ENCODE measurements around the gene PRPF8. TPM values are rescaled to one million over a fixed set of nuclear protein-coding genes. Genes with fewer than 3 reads are reported as not detected.

The PRPF8 gene
- total and polyA plus RNA-seq, 10 of the 15 experiments (the other 5 are each of a cell fraction or from before 2014, with no cell fraction given): 77.2 to 337 (median 162) TPM

DNA sequence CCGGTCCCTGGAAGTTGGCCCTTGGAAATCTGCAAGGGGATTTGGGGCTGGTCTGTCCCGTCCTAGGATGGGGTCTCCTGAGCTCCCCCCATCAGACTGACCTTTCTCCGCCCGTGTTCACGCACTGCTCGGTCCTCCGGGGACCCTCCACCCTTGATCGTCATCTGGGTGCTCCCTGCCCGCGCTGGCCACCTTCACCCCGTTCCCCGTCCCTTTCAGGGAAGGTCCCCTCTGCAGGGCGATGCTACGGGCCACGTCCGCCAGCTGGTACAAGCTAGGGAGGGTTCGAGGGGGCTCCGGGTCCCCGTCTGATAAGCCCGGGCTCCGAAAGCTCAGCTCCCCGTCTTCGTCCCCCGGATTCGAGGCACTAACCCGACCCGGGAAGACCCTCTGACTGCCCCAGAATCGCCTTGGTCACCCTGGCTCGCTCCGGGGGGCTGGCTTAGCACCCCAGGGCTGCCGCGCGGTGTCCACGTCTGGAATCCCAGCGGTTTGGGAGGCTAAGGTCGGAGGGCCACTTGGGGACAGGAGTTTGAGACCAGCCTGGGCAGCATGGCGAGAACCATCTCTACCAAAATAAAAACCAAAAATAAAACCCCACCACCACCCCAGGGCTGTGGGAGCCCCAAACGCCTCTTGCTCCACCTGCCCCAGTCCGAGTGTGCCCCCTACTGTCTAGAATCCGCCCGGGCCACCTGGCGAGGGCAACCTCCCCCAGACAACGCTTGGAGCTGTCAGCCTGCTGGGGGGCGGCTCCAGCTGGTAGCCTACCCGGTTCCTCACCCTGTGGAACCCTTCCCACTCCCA is 55.0 kb downstream of the PRPF8 start (continued):
- TF ChIP-seq CUX1 (IDR thresholded peaks at IDR 0.05; ENCODE audit: insufficient replicate concordance, low read depth, low read length) (no peak), SMC3 (IDR thresholded peaks at IDR 0.05; ENCODE audit: borderline replicate concordance, low read length) (peak; percentile 85), CHD4 (IDR thresholded peaks at IDR 0.05) (no peak), POLR2A (IDR thresholded peaks at IDR 0.05; ENCODE audit: low read depth, low read length) (no peak; the same call in 1 of the 2 replicates), EZH2 (IDR thresholded peaks at IDR 0.05; ENCODE audit: borderline replicate concordance, control insufficient read depth, low read depth, low read length) (no peak), SUZ12 (IDR thresholded peaks at IDR 0.05; ENCODE audit: unreplicated experiment) (no peak), SIX5 (IDR thresholded peaks at IDR 0.05; ENCODE audit: low read depth, low read length, severe bottlenecking) (no peak), TCF3 (IDR thresholded peaks at IDR 0.05; ENCODE audit: borderline replicate concordance, insufficient read depth, low read depth, low read length) (peak; percentile 96), RCOR1 (conservative IDR thresholded peaks at IDR 0.05; ENCODE audit: low read depth, low read length) (0 out of 2 replicates have a peak, but pooled peaks have one; percentile 42), YY1 (IDR thresholded peaks at IDR 0.05; ENCODE audit: low read depth, low read length) (peak; percentile 60; the same call in 1 of the 2 replicates), CREM (IDR thresholded peaks at IDR 0.05; ENCODE audit: low read depth) (no peak), ZSCAN29 (IDR thresholded peaks at IDR 0.05) (no peak), JUNB (IDR thresholded peaks at IDR 0.05) (no peak), MTA3 (IDR thresholded peaks at IDR 0.05; ENCODE audit: borderline replicate concordance, low read length) (no peak), POU2F2 (IDR thresholded peaks at IDR 0.05; ENCODE audit: borderline replicate concordance, low read depth, low read length) (0 out of 3 replicates have a peak, but pooled peaks have one; percentile 33), NFIC (IDR thresholded peaks at IDR 0.05; ENCODE audit: low read depth, low read length) (no peak), TAF1 (IDR thresholded peaks at IDR 0.05; ENCODE audit: borderline replicate concordance, low read depth, low read length) (no peak), MLLT1 (IDR thresholded peaks at IDR 0.05) (0 out of 2 replicates have a peak, but pooled peaks have one; percentile 57)
- TF ChIP-seq, protein P1, sequence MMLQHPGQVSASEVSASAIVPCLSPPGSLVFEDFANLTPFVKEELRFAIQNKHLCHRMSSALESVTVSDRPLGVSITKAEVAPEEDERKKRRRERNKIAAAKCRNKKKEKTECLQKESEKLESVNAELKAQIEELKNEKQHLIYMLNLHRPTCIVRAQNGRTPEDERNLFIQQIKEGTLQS (IDR thresholded peaks at IDR 0.05; ENCODE audit: borderline replicate concordance, extremely low read depth, low read depth, low read length): no peak
- TF ChIP-seq, protein P2, sequence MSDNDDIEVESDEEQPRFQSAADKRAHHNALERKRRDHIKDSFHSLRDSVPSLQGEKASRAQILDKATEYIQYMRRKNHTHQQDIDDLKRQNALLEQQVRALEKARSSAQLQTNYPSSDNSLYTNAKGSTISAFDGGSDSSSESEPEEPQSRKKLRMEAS (IDR thresholded peaks at IDR 0.05; ENCODE audit: low read depth, low read length): peak; percentile 55; the same call in 1 of the 2 replicates
